SK-N-SH (cell line): Measurements from ENCODE around the gene ERC1. TPM values are rescaled to one million over a fixed set of nuclear protein-coding genes. Genes with fewer than 3 reads are reported as not detected.

Experiments used
- CTCF ChIA-PET: fragments of 300-600, 350-600 bp; formaldehyde crosslinking; extraction: SDS; loops from one replicate; lab custom pipeline; 2021; lab: Yijun Ruan, JAX
- POLR2A ChIA-PET: fragments of 350-600 bp; sonication (Branson Sonifier 250); formaldehyde crosslinking; extraction: SDS; loops from one replicate; lab custom pipeline; 2020; ENCODE audit warnings: antibody characterized with exemption, inconsistent platforms; lab: Yijun Ruan, JAX
- DNase-seq: peaks from one replicate; pipeline ENCODE4 v3.0.0; 2012
- H2AFZ ChIP-seq: fragments of 200-600 bp; sonication (generic); 2 replicates; pipeline ENCODE4 v1.8.1; 2016; ENCODE audit warnings: antibody characterized with exemption, mild to moderate bottlenecking, low read depth
- H3F3A ChIP-seq: fragments of 200-600 bp; sonication (generic); replicated peaks from 2 replicates; pipeline ENCODE3; 2016; ENCODE audit warnings: antibody characterized with exemption, mild to moderate bottlenecking; ENCODE audit not compliant: insufficient read depth
- H3K27ac ChIP-seq, 2 experiments: fragments of 200-500 bp in 1 of 2; fragments of 200-600 bp in 1 of 2; sonication (Bioruptor generic) in 1 of 2; sonication (generic), shearing (Covaris generic) in 1 of 2; 2 replicates each; pipeline versions ENCODE4 v1.5.1 to v1.6.1; 2014 to 2016; ENCODE audit warnings: low read depth in 2 of 2, inconsistent platforms in 1 of 2, low read length in 1 of 2, mild to moderate bottlenecking in 1 of 2, mixed read lengths in 1 of 2
- H3K27me3 ChIP-seq: fragments of 200-600 bp; sonication (generic), shearing (Covaris generic); 2 replicates; pipeline ENCODE4 v1.6.1; 2016; ENCODE audit warnings: mixed run types; ENCODE audit not compliant: insufficient read depth
- H3K36me3 ChIP-seq, 2 experiments: fragments of 200-500 bp in 1 of 2; fragments of 200-600 bp in 1 of 2; sonication (Bioruptor generic) in 1 of 2; sonication (generic) in 1 of 2; replicated peaks in 1 of 2; 2 replicates each; pipeline versions ENCODE3 to v1.5.1; 2014 to 2016; ENCODE audit warnings: low read length in 1 of 2, mild to moderate bottlenecking in 1 of 2; ENCODE audit not compliant: insufficient read depth in 2 of 2, control insufficient read depth in 1 of 2
- H3K4me1 ChIP-seq, 2 experiments: fragments of 200-500 bp in 1 of 2; fragments of 200-600 bp in 1 of 2; sonication (Bioruptor generic) in 1 of 2; sonication (generic), shearing (Covaris generic) in 1 of 2; 2 replicates each; pipeline versions ENCODE4 v1.5.1 to v1.6.1; 2014 to 2016; ENCODE audit warnings: low read depth in 1 of 2, low read length in 1 of 2, mixed run types in 1 of 2; ENCODE audit not compliant: insufficient read depth in 2 of 2, control insufficient read depth in 1 of 2
- H3K4me2 ChIP-seq: fragments of 200-600 bp; sonication (generic), shearing (Covaris generic); 2 replicates; pipeline ENCODE4 v1.6.1; 2017; ENCODE audit warnings: mixed run types
- H3K4me3 ChIP-seq, 2 experiments: fragments of 200-500 bp in 1 of 2; fragments of 200-600 bp in 1 of 2; sonication (Bioruptor generic) in 1 of 2; sonication (generic), shearing (Covaris generic) in 1 of 2; 2 replicates each; pipeline versions ENCODE4 v1.5.1 to v1.8.1; 2014 to 2016; ENCODE audit warnings: low read depth in 2 of 2, inconsistent platforms in 1 of 2, low read length in 1 of 2, mild to moderate bottlenecking in 1 of 2, mixed read lengths in 1 of 2, moderate library complexity in 1 of 2
- H3K79me2 ChIP-seq: fragments of 200-600 bp; sonication (generic); 2 replicates; pipeline ENCODE4 v1.8.1; 2017; ENCODE audit warnings: mild to moderate bottlenecking; ENCODE audit not compliant: insufficient read depth
- H3K9ac ChIP-seq: fragments of 200-600 bp; sonication (generic); 2 replicates; pipeline ENCODE4 v1.6.1; 2017; ENCODE audit warnings: mixed run types
- H3K9me2 ChIP-seq: fragments of 200-600 bp; sonication (generic); 2 replicates; pipeline ENCODE4 v1.6.1; 2017; ENCODE audit warnings: mixed run types
- H3K9me3 ChIP-seq: fragments of 200-600 bp; sonication (generic); 2 replicates; pipeline ENCODE4 v1.6.1; 2017; ENCODE audit warnings: mixed run types, mild to moderate bottlenecking, moderate library complexity
- H4K20me1 ChIP-seq: fragments of 200-600 bp; sonication (generic); 2 replicates; pipeline ENCODE4 v1.6.1; 2017; ENCODE audit warnings: mild to moderate bottlenecking, mixed run types; ENCODE audit not compliant: insufficient read depth
- CHD2 ChIP-seq: fragments of 150-350 bp; IDR thresholded peaks from 2 replicates; pipeline ENCODE4 v1.6.1; 2018; ENCODE audit warnings: low read length; ENCODE audit not compliant: partially characterized antibody
- FOSL2 ChIP-seq: IDR thresholded peaks from 2 replicates; pipeline ENCODE4 v1.4.0; 2012; ENCODE audit warnings: low read depth, mild to moderate bottlenecking, moderate library complexity, borderline replicate concordance
- FOXM1 ChIP-seq: IDR thresholded peaks from 2 replicates; pipeline ENCODE4 v1.4.0; 2012; ENCODE audit warnings: low read depth, mild to moderate bottlenecking
- MEF2A ChIP-seq: IDR thresholded peaks from 2 replicates; pipeline ENCODE4 v1.4.0; 2012; ENCODE audit warnings: low read depth, borderline replicate concordance
- REST ChIP-seq: IDR thresholded peaks from 2 replicates; pipeline ENCODE4 v1.6.1; 2012; ENCODE audit warnings: mild to moderate bottlenecking, low read depth, low read length, moderate library complexity
- SMC3 ChIP-seq: IDR thresholded peaks from 2 replicates; pipeline ENCODE4 v1.6.1; 2012; ENCODE audit warnings: low read depth, low read length, improper control_type of control experiment
- TCF12 ChIP-seq: IDR thresholded peaks from 2 replicates; pipeline ENCODE4 v1.4.0; 2012
- USF2 ChIP-seq: fragments of 150-350 bp; IDR thresholded peaks from 2 replicates; pipeline ENCODE4 v1.6.1; 2017; ENCODE audit warnings: antibody characterized with exemption, low read length, low read depth, borderline replicate concordance
- ZBTB33 ChIP-seq: IDR thresholded peaks from 2 replicates; pipeline ENCODE4 v1.4.0; 2012; ENCODE audit warnings: low read depth, borderline replicate concordance
- WGBS: methylation state at CpG from one replicate; pipeline ENCODE4 v1.1.6; 2017; ENCODE audit warnings: low lambda C conversion rate; 5-methylcytosine and 5-hydroxymethylcytosine counted together
- polyA plus RNA-seq, 3 experiments: library from polyadenylated mRNA; depleted of rRNA; stranded (reverse); fragments of >200 nt; gene quantifications; 2 replicates each; pipeline ENCODE4 v1.2.3, GENCODE V29; 2012

The ERC1 gene
- polyA plus RNA-seq, 1 of the 3 experiments (the other 2 are of a cell fraction): 7.5 TPM

GRCh38 chr12:1365703-1366102, 374.7 kb downstream of the ERC1 start:
- Histone ChIP-seq H3K79me2 (no peaks in the 10 kb centered on the region), H3F3A (no peaks in the 10 kb centered on the region), H2AFZ (no peak overlapping the region), H3K4me1 (peaks cover 4 to 14% of the 10 kb centered on the region in 2 experiments; a peak in 3 of 4 replicates), H4K20me1 (no peaks in the 10 kb centered on the region), H3K9ac (no peak overlapping the region), H3K9me2 (no peaks in the 10 kb centered on the region), H3K36me3 (peaks cover 0 to 17% of the 10 kb centered on the region in 2 experiments), H3K27me3 (no peaks in the 10 kb centered on the region), H3K27ac (no peak overlapping the region), H3K4me2 (no peak overlapping the region), H3K4me3 (no peak overlapping the region), H3K9me3 (no peaks in the 10 kb centered on the region)
- no peak for DNase-seq
- CTCF ChIA-PET: interaction anchor here (0.9 kb wide), 1 partner anchor 248 kb away, joined by 3 read pairs; no protein-coding TSS in a partner anchor
- WGBS: 93% methylated on average over 1 of the region's 1 CpG
- no peak for TF ChIP-seq USF2
- TF ChIP-seq TCF12: no peak
- TF ChIP-seq MEF2A: no peak
- no peak for TF ChIP-seq REST
- no peak for TF ChIP-seq FOXM1
- no peak for TF ChIP-seq FOSL2
- TF ChIP-seq CHD2: no peak
- TF ChIP-seq ZBTB33: no peak
- no peak for TF ChIP-seq SMC3
- POLR2A ChIA-PET: no interaction called here
